GM19455 (cell line): ENCODE data around the gene RIMBP2.

Experiments used
- ATAC-seq: cut with Tn5 transposase; IDR thresholded peaks from one replicate; pipeline ENCODE4 v1.9.1; 2021; ENCODE audit not compliant: unreplicated experiment

RIMBP2 gene

GRCh38 chr12:130448044-130448821, 267.9 kb downstream of the RIMBP2 start:
- no peak for ATAC-seq

GRCh38 chr12:130447655-130447965, 268.5 kb downstream of the RIMBP2 start:
- no peak for ATAC-seq

GRCh38 chr12:130446846-130447654, 269.0 kb downstream of the RIMBP2 start:
- no peak for ATAC-seq

GRCh38 chr12:130444986-130445385, 271.1 kb downstream of the RIMBP2 start:
- no peak for ATAC-seq

GRCh38 chr12:130444061-130444460, 272.0 kb downstream of the RIMBP2 start:
- no peak for ATAC-seq

- ATAC-seq: no peak
Measured at GRCh38 chr12:130441771-130442760, 274.0 kb downstream of the RIMBP2 start.

- no peak for ATAC-seq
Measured at GRCh38 chr12:130440411-130441080, 275.6 kb downstream of the RIMBP2 start.

- ATAC-seq: no peak
Measured at GRCh38 chr12:130439250-130439649, 276.8 kb downstream of the RIMBP2 start.

- ATAC-seq: no peak
Measured at GRCh38 chr12:130438711-130439110, 277.4 kb downstream of the RIMBP2 start.

GRCh38 chr12:130438243-130438620, 277.9 kb downstream of the RIMBP2 start:
- no peak for ATAC-seq

- ATAC-seq: no peak
Measured at GRCh38 chr12:130437555-130438242, 278.4 kb downstream of the RIMBP2 start.

GRCh38 chr12:130436741-130437501, 279.2 kb downstream of the RIMBP2 start:
- ATAC-seq: no peak

- ATAC-seq: no peak
Measured at GRCh38 chr12:130435826-130436225, 280.3 kb downstream of the RIMBP2 start.

- no peak for ATAC-seq
Measured at GRCh38 chr12:130435331-130435730, 280.8 kb downstream of the RIMBP2 start.

- no peak for ATAC-seq
Measured at GRCh38 chr12:130434560-130434959, 281.5 kb downstream of the RIMBP2 start.

GRCh38 chr12:130433834-130434233, 282.3 kb downstream of the RIMBP2 start:
- ATAC-seq: no peak

- no peak for ATAC-seq
Measured at GRCh38 chr12:130433411-130433810, 282.7 kb downstream of the RIMBP2 start.

- ATAC-seq: no peak
Measured at GRCh38 chr12:130431176-130431575, 284.9 kb downstream of the RIMBP2 start.
